HG03354 (cell line): ENCODE results near the gene KLF3.

Source experiments
- ATAC-seq: cut with Tn5 transposase; IDR thresholded peaks from one replicate; pipeline ENCODE4 v1.9.1; 2021; ENCODE audit warnings: mild to moderate bottlenecking; ENCODE audit not compliant: unreplicated experiment, poor library complexity, severe bottlenecking

KLF3 gene

GRCh38 chr4:38688676-38689355 is 24.8 kb downstream of the KLF3 start:
- no peak for ATAC-seq

- ATAC-seq: no peak
These were observed 27.4 kb downstream of the KLF3 start for GRCh38 chr4:38691251-38692008.

DNA sequence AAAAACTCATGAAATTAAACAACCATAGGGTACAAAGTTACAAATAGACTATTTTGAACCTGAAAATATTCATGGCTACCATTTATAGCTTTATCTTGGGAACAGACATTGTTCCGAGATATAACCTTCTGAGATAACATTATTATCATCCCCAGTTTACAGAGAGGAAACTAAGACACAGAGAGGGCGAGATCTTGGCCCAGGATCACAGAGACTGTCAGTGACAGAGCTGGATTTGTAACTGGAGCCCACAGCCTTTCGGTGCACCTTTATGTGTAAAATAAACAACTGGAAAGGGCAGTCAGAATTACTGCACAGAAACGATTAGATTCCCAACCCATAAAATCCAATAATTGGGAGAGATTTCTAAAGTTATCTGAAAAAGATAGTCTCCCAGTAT is 28.4 kb downstream of the KLF3 start:
- no peak for ATAC-seq

DNA sequence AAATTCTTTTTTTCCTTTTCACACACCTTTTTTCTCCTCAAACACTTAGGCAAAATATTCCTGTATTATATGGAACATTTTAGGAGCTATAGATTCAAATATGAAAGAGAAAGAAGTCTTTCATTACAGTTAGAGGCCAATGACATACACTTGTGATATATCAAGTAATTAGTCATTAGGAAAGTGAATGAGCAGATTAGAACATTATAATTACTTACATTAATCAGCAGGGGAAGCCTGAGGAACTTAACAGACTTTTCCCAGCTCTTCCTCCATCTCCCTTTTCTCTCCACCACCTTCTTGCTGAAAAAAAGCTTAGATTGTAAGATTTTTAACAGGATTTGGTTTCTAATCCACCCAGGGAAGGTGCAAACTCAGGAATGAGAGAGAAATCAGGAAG is 29.6 kb downstream of the KLF3 start:
- no peak for ATAC-seq

- ATAC-seq: no peak
These were observed 30.3 kb downstream of the KLF3 start for GRCh38 chr4:38694330-38694729.

GRCh38 chr4:38695809-38696208 is 31.8 kb downstream of the KLF3 start:
- ATAC-seq: no peak

GRCh38 chr4:38696697-38697096 is 32.7 kb downstream of the KLF3 start:
- no peak for ATAC-seq

- ATAC-seq: no peak
These were observed 34.2 kb downstream of the KLF3 start for GRCh38 chr4:38698176-38698575.

GRCh38 chr4:38699112-38699511 is 35.1 kb downstream of the KLF3 start:
- no peak for ATAC-seq

GRCh38 chr4:38703635-38704034 is 39.6 kb downstream of the KLF3 start:
- ATAC-seq: no peak

GRCh38 chr4:38704622-38705154 is 40.7 kb downstream of the KLF3 start:
- ATAC-seq: no peak

DNA sequence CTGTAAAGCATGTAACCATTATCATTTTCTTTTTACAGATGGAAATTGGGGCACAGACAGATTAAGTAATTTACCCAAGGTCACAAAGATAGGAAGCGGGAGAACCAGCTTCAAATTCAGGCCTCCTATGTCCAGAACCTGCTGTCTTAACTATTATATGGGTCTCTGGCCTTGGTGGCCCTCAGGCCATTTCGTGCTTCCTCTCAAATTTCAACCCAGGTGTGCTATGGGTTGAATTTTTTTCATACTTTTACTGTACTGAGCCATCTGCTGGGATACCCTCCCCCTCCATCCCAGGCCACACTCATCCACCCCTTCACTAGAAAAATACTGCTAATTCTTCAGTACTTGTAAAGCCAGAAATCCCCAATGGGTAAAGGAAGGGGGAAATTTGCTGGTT is 42.3 kb downstream of the KLF3 start:
- ATAC-seq: no peak

- ATAC-seq: no peak
These were observed 46.1 kb downstream of the KLF3 start for GRCh38 chr4:38710053-38710452.

DNA sequence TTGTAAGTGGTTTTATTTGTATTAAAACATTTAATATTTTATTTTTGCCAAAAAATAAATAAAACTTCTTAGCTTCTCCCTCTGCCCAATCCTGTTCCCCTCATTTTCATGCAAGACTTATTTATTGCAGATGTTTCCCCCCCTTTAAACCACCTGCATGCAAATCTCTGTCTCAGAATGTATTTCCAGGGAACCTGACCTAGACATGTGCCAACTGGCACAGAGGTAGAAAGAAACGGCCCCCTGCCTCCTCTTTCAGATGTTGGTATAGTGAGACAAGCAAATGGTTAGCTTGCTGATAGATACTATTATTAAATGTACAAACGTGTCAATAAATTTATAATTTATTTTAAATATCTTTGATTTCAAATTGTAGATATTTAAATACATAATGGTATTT is 47.1 kb downstream of the KLF3 start:
- ATAC-seq: no peak

- ATAC-seq: no peak
These were observed 51.1 kb downstream of the KLF3 start for GRCh38 chr4:38715050-38715449.

- no peak for ATAC-seq
These were observed 52.3 kb downstream of the KLF3 start for GRCh38 chr4:38716256-38716655.

DNA sequence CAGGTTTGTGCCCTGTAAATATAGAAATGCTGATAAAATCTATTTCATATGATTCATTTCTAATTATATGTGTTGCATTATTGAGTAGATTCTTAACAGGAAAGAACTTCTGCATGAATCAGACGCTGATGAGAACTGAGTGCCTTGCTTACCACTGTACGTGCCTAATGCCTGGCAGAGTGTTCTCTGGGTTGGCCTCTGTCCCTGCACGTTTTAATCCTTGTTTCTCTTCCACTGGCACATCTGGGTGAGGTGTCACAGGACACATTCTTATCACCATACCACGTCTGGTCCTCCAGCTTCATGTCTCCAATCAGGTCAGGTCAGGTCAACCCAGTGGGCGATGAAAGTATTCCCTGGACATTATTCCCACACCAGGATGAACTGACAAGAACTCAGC is 53.6 kb downstream of the KLF3 start:
- ATAC-seq: no peak

- no peak for ATAC-seq
These were observed 59.1 kb downstream of the KLF3 start for GRCh38 chr4:38723114-38723513.

DNA sequence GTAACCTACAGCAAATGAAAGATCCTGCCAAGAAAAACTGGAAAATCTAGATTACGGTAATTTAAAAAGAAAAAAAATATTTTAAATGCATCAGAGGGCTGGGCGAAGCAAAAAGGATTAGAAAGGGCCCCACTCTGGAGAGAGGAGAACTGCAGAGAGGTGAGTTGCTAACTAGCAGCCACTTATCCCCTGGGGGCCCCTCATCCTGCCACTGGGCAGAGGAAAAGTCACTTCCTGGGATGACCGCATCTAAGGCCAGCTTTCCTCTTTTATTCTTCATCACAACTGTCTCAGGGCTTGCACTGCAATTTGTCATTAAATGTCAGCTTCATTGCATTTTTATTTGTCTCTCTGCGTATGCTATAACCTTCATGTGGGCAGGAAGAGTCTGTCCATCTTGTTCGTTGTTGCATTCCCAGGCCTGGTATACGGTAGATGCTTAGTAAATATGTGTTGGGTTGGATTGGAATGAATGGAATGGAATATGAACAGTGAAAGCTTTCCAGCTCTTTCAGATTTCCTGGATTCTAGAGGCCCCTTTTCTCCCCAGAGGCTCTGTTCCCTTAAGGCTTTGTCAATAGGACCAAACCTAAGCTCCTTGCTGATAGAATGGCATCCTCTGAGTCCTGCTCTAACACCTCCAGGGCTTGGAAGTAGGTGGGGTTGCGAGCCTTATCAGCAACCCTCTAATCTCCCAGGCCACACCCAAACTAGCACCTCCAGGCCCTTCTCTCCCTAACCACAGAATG is 59.9 kb downstream of the KLF3 start:
- no peak for ATAC-seq

DNA sequence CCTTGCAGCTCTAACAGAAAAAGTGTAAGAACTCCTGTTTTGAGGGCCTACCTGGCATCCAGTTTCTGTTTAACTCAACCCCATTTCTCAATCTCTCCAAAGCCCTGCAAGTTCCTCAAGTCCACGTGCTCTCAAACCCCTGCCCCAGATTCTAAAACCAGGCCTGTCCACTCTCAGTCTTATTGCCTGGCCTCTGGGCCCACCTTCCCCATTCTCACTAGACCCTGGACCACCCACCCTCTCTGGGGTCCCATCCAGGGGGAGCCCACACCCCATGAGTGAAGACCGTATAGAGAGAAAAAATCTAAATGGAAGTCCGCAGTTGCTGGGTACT is 60.4 kb downstream of the KLF3 start:
- no peak for ATAC-seq
